Measurements from ENCODE around the gene STMN3. TPM values are rescaled to one million over a fixed set of nuclear protein-coding genes. Genes with fewer than 3 reads are reported as not detected.
A peak's percentile ranks its signal among the peaks of the same experiment; 100 is the strongest.

Gene STMN3
- total RNA-seq, 1 experiment from 2014 or later, result 138 TPM

GRCh38 chr20:63682384-63683139 is 29.3 kb upstream of the STMN3 start:
- Histone ChIP-seq H3K27ac (ENCODE audit: low read depth, low read length) (peak overlapping the region; percentile 100), H3K9me2 (ENCODE audit: insufficient read depth) (no peaks in the 10 kb centered on the region), H3K9me3 (ENCODE audit: control insufficient read depth in 1 of 2, insufficient read depth in 1 of 2, low read depth in 1 of 2, low read length in 2 of 2) (no peaks in the 10 kb centered on the region), H3K79me2 (ENCODE audit: insufficient read depth, low read length) (peaks cover 30% of the 10 kb centered on the region), H2AFZ (ENCODE audit: low read depth, low read length, poor library complexity, severe bottlenecking) (no peak overlapping the region), H4K20me1 (ENCODE audit: insufficient read depth) (no peaks in the 10 kb centered on the region), H3K9ac (ENCODE audit: low read length) (peak overlapping the region; percentile 69), H3K4me2 (ENCODE audit: low read length) (peak overlapping the region; percentile 83), H3K27me3 (ENCODE audit: insufficient read depth, low read length) (no peaks in the 10 kb centered on the region), H3K36me3 (ENCODE audit: control insufficient read depth in 1 of 2, insufficient read depth in 2 of 2, low read length in 2 of 2) (peaks cover 0 to 10% of the 10 kb centered on the region in 2 experiments; a peak in 1 of 4 replicates), H3K4me1 (ENCODE audit: control insufficient read depth in 1 of 2, insufficient read depth in 2 of 2, low read length in 2 of 2) (peaks cover 59 to 71% of the 10 kb centered on the region in 2 experiments), H3K4me3 (replicated peaks in 1 of 2; ENCODE audit: low read depth in 1 of 2, low read length in 2 of 2) (peak overlapping the region; percentile 24 to 51)
- RAD21 ChIA-PET (ENCODE audit: low non-redundant PET in 1 of 2, low total read pairs in 2 of 2, uncharacterized antibody in 2 of 2, unreplicated experiment in 2 of 2), result interaction anchor here (0.5 to 1.8 kb wide), 7 partner anchors 16 to 55 kb away, joined by 3 to 14 read pairs (median 4); partner anchors contain the start of gene RTEL1 (in 2 of the 2)
- DNase-seq (ENCODE audit: low read depth, low spot score), result peak; percentile 97
- CTCF ChIA-PET, result interaction anchor here (0.5 to 1.2 kb wide), 3 partner anchors 41 to 144 kb away, joined by 3 read pairs; no protein-coding TSS in a partner anchor
- intact Hi-C loops (cut with micrococcal nuclease), result loop anchor here (1.0 to 5.0 kb wide), 5 partner anchors 14 to 145 kb away; partner anchors contain the start of genes GMEB2, PTK6, RTEL1 and STMN3
- peak; percentile 91 for ATAC-seq
- TF ChIP-seq TCF7L2 (IDR thresholded peaks at IDR 0.05; ENCODE audit: borderline replicate concordance, extremely low read depth, insufficient read depth, insufficient read length) (peak; percentile 89), FOSL1 (IDR thresholded peaks at IDR 0.05; ENCODE audit: low read depth) (no peak), POLR2AphosphoS5 (IDR thresholded peaks at IDR 0.05; ENCODE audit: low read depth, low read length) (peak; percentile 86), ZBTB33 (IDR thresholded peaks at IDR 0.05; ENCODE audit: extremely low read depth, insufficient replicate concordance, low read length) (peak; percentile 69), ATF3 (IDR thresholded peaks at IDR 0.05) (no peak), EGR1 (IDR thresholded peaks at IDR 0.05; ENCODE audit: low read depth) (no peak), SRF (IDR thresholded peaks at IDR 0.05; ENCODE audit: low read depth) (no peak), CBX3 (IDR thresholded peaks at IDR 0.05; ENCODE audit: low read depth) (no peak), EZH2phosphoT487 (IDR thresholded peaks at IDR 0.05; ENCODE audit: borderline replicate concordance) (no peak), YY1 (IDR thresholded peaks at IDR 0.05; ENCODE audit: extremely low read depth, insufficient replicate concordance, low read depth, low read length) (peak; percentile 70), SIN3A (IDR thresholded peaks at IDR 0.05; ENCODE audit: low read depth) (no peak), MAX (IDR thresholded peaks at IDR 0.05) (no peak), POLR2A (IDR thresholded peaks at IDR 0.05; ENCODE audit: borderline replicate concordance, extremely low read depth, insufficient read depth, insufficient read length) (peak; percentile 49), SP1 (IDR thresholded peaks at IDR 0.05; ENCODE audit: low read depth) (no peak)
- BruUV-seq (replicated peaks), result no TSS peak
- POLR2A ChIA-PET, result interaction anchor here (0.6 to 2.4 kb wide), 14 partner anchors 9 to 109 kb away, joined by 3 to 28 read pairs (median 5); partner anchors contain the start of genes ARFRP1, GMEB2, HELZ2 and RTEL1
